ENCODE measurements around the gene SYNRG. TPM values are rescaled to one million over a fixed set of nuclear protein-coding genes. Genes with fewer than 3 reads are reported as not detected.

The SYNRG gene
- polyA plus RNA-seq, 1 donor (not counting 4 experiments of a cell fraction or from before 2014, with no cell fraction given), result 9.2 TPM

GRCh38 chr17:37557482-37557881 lies 51.7 kb downstream of the SYNRG start:
- no peaks in the 10 kb centered on the region for H4K20me1 ChIP-seq (ENCODE audit: control insufficient read depth, extremely low read depth, insufficient read depth, low read length)
- peaks cover 3 to 10% of the 10 kb centered on the region in 2 experiments for H3K36me3 ChIP-seq (ENCODE audit: control insufficient read depth in 2 of 2, extremely low read depth in 1 of 2, insufficient read depth in 2 of 2, low read length in 2 of 2)
- H3K4me2 ChIP-seq (ENCODE audit: control insufficient read depth, extremely low read depth, insufficient read depth, low read depth, low read length), result no peak overlapping the region
- DNase-seq (ENCODE audit: low read depth, low spot score) (no peak), FAIRE-seq (no peak)
- no peak overlapping the region for H3K27ac ChIP-seq (ENCODE audit: control insufficient read depth, insufficient read depth, low read length)
- TF ChIP-seq CTCF (optimal IDR thresholded peaks at IDR 0.05 in 1 of 3, IDR thresholded peaks at IDR 0.05 in 1 of 3, conservative IDR thresholded peaks at IDR 0.05 in 1 of 3; ENCODE audit: extremely low read depth in 1 of 3, insufficient read depth in 2 of 3, low read length in 3 of 3) (no peak), EZH2 (IDR thresholded peaks at IDR 0.05; ENCODE audit: low read length) (no peak)
- H3K79me2 ChIP-seq (ENCODE audit: control insufficient read depth, insufficient read depth, low read length), result no peaks in the 10 kb centered on the region
- no peak overlapping the region for H2AFZ ChIP-seq (ENCODE audit: control insufficient read depth, low read length)
- no peaks in the 10 kb centered on the region for H3K9me3 ChIP-seq (ENCODE audit: control insufficient read depth, low read depth, low read length)
- H3K27me3 ChIP-seq (ENCODE audit: control insufficient read depth, extremely low read depth, insufficient read depth, low read length), result no peaks in the 10 kb centered on the region
- dilution Hi-C loops (cut with MboI; ENCODE audit: extremely low pct_ligation_motif_present, low sequenced_read_pairs), result no loop called here
- H3K9me1 ChIP-seq (ENCODE audit: control insufficient read depth, extremely low read depth, insufficient read depth, low read length), result no peaks in the 10 kb centered on the region
- H3K4me3 ChIP-seq (ENCODE audit: control insufficient read depth in 2 of 3, extremely low read depth in 1 of 3, insufficient read depth in 2 of 3, low read depth in 1 of 3, low read length in 3 of 3), result no peak overlapping the region
- H3K9ac ChIP-seq (ENCODE audit: control insufficient read depth, extremely low read depth, insufficient read depth, low read length), result no peak overlapping the region
- H3K4me1 ChIP-seq (ENCODE audit: control insufficient read depth, extremely low read depth, insufficient read depth, low read length), result peaks cover 2% of the 10 kb centered on the region

- H3K36me3 ChIP-seq (ENCODE audit: control insufficient read depth in 2 of 2, extremely low read depth in 1 of 2, insufficient read depth in 2 of 2, low read length in 2 of 2), result peaks cover 3 to 10% of the 10 kb centered on the region in 2 experiments
- H3K9me3 ChIP-seq (ENCODE audit: control insufficient read depth, low read depth, low read length), result no peaks in the 10 kb centered on the region
- no peak for TF ChIP-seq CTCF (optimal IDR thresholded peaks at IDR 0.05 in 1 of 3, IDR thresholded peaks at IDR 0.05 in 1 of 3, conservative IDR thresholded peaks at IDR 0.05 in 1 of 3; ENCODE audit: extremely low read depth in 1 of 3, insufficient read depth in 2 of 3, low read length in 3 of 3)
- no peak for TF ChIP-seq EZH2 (IDR thresholded peaks at IDR 0.05; ENCODE audit: low read length)
- peaks cover 3% of the 10 kb centered on the region for H3K79me2 ChIP-seq (ENCODE audit: control insufficient read depth, insufficient read depth, low read length)
- no peak overlapping the region for H3K4me2 ChIP-seq (ENCODE audit: control insufficient read depth, extremely low read depth, insufficient read depth, low read depth, low read length)
- H3K27me3 ChIP-seq (ENCODE audit: control insufficient read depth, extremely low read depth, insufficient read depth, low read length), result no peaks in the 10 kb centered on the region
- H3K27ac ChIP-seq (ENCODE audit: control insufficient read depth, insufficient read depth, low read length), result no peak overlapping the region
- H4K20me1 ChIP-seq (ENCODE audit: control insufficient read depth, extremely low read depth, insufficient read depth, low read length), result no peaks in the 10 kb centered on the region
- H3K4me1 ChIP-seq (ENCODE audit: control insufficient read depth, extremely low read depth, insufficient read depth, low read length), result peaks cover 18% of the 10 kb centered on the region
- no peak overlapping the region for H3K9ac ChIP-seq (ENCODE audit: control insufficient read depth, extremely low read depth, insufficient read depth, low read length)
- dilution Hi-C loops (cut with MboI; ENCODE audit: extremely low pct_ligation_motif_present, low sequenced_read_pairs), result no loop called here
- no peaks in the 10 kb centered on the region for H3K9me1 ChIP-seq (ENCODE audit: control insufficient read depth, extremely low read depth, insufficient read depth, low read length)
- no peak overlapping the region for H2AFZ ChIP-seq (ENCODE audit: control insufficient read depth, low read length)
- H3K4me3 ChIP-seq (ENCODE audit: control insufficient read depth in 2 of 3, extremely low read depth in 1 of 3, insufficient read depth in 2 of 3, low read depth in 1 of 3, low read length in 3 of 3), result no peak overlapping the region
- DNase-seq (ENCODE audit: low read depth, low spot score) (no peak), FAIRE-seq (no peak)
These were observed 53.8 kb downstream of the SYNRG start for GRCh38 chr17:37555386-37555785.
